ENCODE measurements around the gene CEP72.

The CEP72 gene

GRCh38 chr5:640461-641330 is 28.6 kb downstream of the CEP72 start:
- no peak for DNase-seq

GRCh38 chr5:641331-641765 is 29.2 kb downstream of the CEP72 start:
- DNase-seq: no peak

DNA sequence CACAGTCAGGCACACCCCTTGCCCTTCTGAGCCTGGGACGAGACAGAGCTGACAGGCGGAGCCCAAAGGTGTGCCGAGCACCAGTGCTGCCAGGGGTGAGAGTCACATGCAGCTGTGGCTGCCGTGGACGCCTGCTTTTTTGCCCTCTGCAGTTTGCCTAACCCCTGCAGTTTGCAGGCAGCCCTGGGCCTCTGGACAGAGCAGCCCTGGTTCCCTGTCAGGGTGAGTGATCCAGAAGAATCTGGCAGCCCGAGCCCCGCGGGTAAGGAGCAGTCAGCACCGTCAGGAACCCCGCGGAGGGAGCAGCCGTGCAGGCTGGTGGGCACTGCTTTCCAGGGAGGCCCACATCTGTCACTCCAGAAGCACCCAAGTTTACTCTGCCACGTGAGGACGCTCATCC is 30.3 kb downstream of the CEP72 start:
- no peak for DNase-seq

GRCh38 chr5:643351-643801 is 31.2 kb downstream of the CEP72 start:
- DNase-seq: no peak

DNA sequence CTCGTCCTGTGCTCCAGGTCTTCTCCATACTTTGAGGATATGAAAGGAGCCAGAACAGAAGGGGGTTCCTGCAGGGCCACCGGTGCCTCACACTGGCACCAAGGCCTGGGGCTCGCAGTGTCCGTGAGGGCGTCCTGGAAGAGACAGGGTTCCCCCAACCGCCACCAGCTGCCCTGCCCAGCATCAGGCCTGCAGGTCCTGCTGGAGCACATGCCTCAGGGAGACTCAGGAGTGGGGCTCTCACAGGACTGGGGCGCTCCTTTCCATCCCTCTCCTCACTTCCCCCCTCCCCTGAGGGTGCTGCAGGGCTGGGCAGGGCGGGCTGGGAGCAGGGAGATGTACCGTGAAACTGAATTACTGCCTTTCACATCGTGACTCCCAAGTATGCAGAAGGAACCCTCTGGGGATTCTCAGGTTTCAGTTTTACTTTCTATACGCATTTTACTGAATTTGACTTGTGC is 31.7 kb downstream of the CEP72 start:
- no peak for DNase-seq

- DNase-seq: no peak
These were observed 32.4 kb downstream of the CEP72 start for GRCh38 chr5:644509-644908.

- DNase-seq: no peak
These were observed 32.8 kb downstream of the CEP72 start for GRCh38 chr5:644971-645370.

DNA sequence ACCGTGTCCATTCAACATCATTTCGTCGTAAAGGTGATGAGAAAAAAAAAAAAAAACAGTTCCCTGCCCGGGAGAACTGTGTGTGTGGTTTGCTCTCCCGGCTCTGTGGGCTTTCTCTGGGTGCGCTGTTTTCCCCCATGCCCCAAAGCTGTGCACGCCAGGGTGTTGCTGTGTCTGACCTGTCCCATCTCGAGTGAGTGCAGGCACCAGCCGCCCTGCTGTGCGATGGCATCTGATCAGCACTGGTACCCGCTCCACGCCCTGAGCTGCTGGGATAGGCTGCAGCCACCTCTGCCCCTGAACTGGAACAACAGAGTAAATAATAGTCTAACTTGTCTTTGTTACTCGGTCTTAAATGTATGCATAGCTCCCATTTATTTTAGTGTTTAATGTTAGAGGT is 33.3 kb downstream of the CEP72 start:
- no peak for DNase-seq

DNA sequence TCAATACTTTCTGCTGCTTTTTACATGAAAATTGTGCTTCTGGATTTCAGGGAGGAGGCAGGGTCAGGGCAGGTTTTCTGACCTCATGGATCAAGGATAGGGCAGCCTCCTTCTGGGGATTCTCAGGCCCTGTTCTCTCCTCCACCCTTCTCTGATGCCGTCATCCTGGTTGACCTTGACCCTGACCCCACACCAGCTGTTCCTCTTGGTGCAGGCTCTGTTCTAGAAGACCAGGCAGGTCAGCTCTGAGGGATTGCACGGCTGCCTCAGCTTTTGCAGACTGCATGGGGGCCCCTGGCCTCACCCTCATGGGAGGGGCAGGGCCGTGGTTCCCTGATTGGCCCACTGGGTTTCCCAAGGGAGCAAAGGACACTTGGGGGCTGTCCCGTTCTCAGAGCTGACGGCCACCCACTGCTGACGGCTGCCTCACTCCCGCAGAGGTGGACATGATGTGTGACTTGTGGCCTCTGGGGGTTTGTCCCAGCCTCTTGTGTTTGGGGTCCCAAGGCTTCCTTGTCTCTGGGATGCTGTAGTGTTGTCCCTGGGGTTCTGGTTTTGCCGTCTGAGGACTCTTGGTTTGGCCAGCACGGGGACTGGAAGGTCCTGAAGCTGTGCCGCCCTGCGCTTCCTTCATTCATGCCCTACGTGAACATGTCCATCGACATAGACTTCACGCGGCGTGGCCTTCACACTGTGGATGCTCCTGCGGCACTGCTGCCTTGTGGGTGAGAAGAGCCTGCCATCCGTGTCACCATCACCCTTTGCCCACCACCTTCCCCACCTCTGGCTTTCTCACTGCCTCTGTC is 34.5 kb downstream of the CEP72 start:
- no peak for DNase-seq

DNA sequence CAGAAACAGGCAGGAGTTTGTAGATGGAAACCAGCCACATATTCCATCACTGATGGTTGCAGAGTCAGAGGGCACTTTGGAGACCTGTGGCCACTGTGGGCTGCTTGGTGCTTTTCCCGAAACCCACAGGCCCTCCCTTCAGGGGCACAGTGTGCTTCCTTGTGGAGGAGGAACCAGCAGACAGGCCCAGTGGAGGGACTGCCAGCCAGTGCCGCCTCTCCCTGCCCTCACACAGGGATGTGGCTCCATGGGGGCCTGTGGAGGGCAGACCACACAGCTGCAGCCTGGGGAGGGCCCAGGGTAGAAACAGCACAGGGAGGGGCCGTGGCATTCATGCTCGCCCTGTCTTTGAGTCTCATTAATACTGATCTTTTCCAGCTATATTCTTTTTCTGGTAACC is 35.2 kb downstream of the CEP72 start:
- DNase-seq: no peak

- DNase-seq: no peak
These were observed 35.6 kb downstream of the CEP72 start for GRCh38 chr5:647727-648126.

GRCh38 chr5:651296-652022 is 39.3 kb downstream of the CEP72 start:
- DNase-seq: no peak

- DNase-seq: no peak
These were observed 39.9 kb downstream of the CEP72 start for GRCh38 chr5:652023-652515.

GRCh38 chr5:652773-653350 is 40.7 kb downstream of the CEP72 start:
- no peak for DNase-seq

- no peak for DNase-seq
These were observed 42.1 kb downstream of the CEP72 start for GRCh38 chr5:654071-654778.

GRCh38 chr5:655406-655805 is 43.3 kb downstream of the CEP72 start:
- no peak for DNase-seq

GRCh38 chr5:657570-657969 is 45.4 kb downstream of the CEP72 start:
- no peak for DNase-seq

DNA sequence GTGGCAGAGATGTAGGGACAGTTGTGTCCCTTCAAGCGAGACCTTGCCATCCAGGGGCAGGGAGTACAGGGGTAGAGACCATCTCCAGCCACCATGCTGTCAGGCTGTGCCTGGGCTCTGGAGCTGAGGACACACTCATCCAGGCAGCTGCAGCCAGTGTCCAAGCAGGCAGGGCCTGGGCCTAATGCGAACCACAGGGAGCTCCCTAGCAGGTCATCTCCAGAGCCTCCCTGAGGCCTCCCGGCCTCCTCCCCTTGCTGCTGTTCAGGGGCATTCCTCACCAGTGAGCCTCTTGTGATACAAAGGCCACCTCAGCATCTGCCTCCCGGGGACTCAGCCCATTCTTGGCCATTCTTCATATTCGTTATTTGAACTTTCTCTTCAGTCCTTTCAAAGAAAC is 46.0 kb downstream of the CEP72 start:
- DNase-seq: no peak

- no peak for DNase-seq
These were observed 47.5 kb downstream of the CEP72 start for GRCh38 chr5:659496-660263.

DNA sequence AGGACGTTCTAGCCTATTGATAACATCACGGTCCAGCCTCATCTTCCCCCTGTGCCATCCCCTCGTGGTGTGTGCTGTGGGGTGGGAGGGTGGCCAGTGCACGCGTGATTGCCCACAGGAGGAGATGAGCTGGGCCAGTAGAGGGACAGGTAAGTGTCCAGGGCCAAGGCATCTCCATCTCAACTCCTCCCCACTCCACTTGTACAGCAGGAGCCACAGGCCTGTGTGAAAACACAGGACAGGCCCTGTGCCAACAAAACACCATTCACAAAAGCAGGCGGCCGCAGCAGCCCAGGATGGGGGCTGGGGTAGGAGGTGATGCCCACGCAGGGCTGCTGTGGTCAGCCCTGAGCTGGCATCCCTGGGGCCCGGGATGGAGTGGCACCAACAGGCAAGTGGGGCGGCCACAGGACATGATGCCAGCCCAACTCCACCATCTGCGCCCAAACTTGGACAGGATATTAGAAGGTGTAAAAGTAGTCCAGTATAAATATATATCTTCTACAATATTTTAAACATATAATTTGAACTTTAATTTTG is 48.4 kb downstream of the CEP72 start:
- no peak for DNase-seq
